D721Med (cell line): ENCODE data around the gene TSEN54.
"Not testable (repeated sequence)": the region's sequence is repeated elsewhere in the genome, so short reads cannot be mapped to it uniquely, and the experiment has no call there.

Source experiments
- DNase-seq: peaks from one replicate; pipeline ENCODE4 v3.0.0; 2011; ENCODE audit warnings: low spot score; ENCODE audit not compliant: insufficient read length
- FAIRE-seq: peaks from 2 replicates; lab custom pipeline; 2011; peaks lifted over from hg19 to GRCh38; lab: Jason Lieb, UNC
- TF ChIP-seq, protein P1 (sequence below): IDR thresholded peaks from 2 replicates; pipeline ENCODE4 v1.5.1; 2012; ENCODE audit warnings: mild to moderate bottlenecking, control low read depth; ENCODE audit not compliant: insufficient read depth; ENCODE audit errors: missing control alignments

The TSEN54 gene

DNA sequence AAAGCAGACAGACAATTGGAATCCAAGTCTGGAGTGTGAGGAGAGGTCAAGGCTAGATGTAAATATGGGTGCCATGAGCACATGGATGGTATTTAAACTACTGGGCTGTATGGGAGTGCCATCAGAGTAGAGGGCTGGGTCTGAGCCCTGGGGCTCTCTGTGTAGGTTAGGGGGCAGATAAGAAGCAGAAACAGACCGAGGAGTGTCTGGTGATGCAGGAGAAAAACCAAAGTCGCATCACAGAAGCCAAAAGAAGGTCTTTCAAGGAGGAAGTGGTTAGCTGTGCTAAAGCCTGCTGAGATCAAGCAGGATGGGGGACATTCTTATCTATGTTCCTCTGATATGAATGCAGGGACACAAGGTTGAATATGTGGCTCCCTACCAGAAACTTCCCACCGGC is 1.9 kb downstream of the TSEN54 start:
- no peak for DNase-seq
- no peak for FAIRE-seq
- TF ChIP-seq, protein P1, sequence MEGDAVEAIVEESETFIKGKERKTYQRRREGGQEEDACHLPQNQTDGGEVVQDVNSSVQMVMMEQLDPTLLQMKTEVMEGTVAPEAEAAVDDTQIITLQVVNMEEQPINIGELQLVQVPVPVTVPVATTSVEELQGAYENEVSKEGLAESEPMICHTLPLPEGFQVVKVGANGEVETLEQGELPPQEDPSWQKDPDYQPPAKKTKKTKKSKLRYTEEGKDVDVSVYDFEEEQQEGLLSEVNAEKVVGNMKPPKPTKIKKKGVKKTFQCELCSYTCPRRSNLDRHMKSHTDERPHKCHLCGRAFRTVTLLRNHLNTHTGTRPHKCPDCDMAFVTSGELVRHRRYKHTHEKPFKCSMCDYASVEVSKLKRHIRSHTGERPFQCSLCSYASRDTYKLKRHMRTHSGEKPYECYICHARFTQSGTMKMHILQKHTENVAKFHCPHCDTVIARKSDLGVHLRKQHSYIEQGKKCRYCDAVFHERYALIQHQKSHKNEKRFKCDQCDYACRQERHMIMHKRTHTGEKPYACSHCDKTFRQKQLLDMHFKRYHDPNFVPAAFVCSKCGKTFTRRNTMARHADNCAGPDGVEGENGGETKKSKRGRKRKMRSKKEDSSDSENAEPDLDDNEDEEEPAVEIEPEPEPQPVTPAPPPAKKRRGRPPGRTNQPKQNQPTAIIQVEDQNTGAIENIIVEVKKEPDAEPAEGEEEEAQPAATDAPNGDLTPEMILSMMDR: no peak

DNA sequence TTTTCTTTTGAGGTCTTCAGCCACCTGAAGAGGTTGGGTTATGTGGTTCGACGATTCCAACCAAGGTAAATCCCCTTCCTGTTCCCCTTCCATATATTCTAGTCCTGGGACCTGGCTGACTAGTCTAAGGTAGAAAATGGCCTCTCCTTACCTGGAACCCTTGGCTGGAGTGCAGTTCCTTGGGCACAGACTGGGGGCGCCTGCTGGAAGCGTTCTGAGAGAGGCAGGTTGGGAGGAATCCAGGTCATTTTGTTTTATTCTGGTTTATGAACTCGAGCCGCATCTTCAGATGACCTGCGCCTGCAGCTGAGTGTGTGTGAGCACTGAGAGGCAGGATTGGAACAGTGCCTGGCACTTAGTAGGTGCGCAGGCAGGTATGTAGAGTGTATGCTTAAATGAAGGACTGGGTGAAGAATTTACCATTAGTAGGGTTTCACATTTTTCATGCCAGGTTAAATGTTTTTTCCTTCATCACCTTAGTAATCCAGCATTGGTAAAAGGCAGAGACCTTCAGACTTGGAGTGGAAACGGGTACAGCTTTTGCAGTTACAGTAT is 2.7 kb downstream of the TSEN54 start:
- FAIRE-seq (no peak), DNase-seq (no peak)
- TF ChIP-seq, protein P1: no peak

DNA sequence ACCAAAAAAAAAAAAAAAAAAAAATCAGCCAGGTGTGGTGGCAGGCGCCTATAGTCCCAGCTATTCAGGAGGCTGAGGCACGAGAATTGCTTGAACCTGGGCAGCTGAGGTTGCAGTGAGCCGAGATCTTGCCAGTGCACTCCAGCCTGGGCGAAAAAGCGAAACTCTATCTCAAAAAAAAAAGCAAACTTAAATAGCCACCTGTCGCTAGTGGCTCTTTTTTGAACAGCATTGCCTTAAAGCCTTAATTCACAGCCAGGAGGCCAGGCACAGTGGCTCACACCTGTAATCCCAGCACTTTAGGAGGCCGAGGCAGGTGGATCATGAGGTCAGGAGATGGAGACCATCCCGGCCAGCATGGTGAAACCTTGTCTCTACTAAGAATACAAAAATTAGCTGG is 4.1 kb downstream of the TSEN54 start:
- not testable (repeated sequence) for DNase-seq, FAIRE-seq

DNA sequence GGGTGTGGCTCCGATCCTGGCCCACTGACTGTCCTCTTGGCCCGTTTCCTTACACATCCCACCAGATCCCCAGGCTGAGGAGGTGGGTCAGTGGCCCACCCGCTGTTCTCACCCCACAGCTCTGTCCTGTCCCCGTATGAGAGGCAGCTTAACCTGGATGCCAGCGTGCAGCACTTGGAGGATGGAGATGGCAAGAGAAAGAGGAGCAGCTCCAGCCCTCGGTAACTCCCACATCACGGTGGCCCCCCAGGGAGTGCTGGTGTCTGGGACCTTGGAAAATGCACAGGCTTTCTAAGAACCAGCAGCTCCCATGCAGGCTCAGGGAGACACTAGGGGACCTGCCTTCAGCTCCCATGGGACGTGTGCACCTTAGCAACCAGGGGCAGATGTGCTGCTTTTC is 5.0 kb downstream of the TSEN54 start:
- FAIRE-seq (no peak), DNase-seq (no peak)
- TF ChIP-seq, protein P1: no peak

DNA sequence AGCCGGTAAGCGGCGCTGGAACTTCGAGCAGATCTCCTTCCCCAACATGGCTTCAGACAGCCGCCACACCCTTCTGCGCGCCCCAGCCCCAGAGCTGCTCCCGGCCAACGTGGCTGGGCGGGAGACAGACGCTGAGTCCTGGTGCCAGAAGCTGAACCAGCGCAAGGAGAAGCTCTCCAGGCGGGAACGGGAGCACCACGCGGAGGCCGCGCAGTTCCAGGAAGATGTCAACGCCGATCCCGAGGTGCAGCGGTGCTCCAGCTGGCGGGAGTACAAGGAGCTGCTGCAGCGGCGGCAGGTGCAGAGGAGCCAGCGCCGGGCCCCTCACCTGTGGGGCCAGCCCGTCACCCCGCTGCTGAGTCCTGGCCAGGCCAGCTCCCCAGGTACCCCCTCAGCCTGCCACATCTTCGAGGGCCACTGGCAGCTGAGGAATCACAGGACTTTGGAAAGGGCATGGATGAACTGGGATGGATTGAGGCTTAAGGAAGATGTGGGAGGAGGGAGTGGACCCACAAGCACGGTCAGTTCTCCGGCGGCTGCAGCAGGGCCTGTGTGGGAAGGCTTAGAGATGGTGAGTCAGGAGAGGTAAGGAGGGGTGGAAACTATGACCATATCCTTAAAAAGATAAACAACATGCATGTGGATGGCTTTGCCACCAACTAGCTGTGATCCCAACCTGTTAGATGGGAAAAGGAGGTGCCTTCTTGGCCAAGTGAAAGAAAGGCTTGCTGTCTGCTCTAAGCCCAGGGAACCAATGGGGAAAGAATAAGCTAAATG is 5.8 kb downstream of the TSEN54 start:
- FAIRE-seq (no peak), DNase-seq (no peak)
- TF ChIP-seq, protein P1: no peak

DNA sequence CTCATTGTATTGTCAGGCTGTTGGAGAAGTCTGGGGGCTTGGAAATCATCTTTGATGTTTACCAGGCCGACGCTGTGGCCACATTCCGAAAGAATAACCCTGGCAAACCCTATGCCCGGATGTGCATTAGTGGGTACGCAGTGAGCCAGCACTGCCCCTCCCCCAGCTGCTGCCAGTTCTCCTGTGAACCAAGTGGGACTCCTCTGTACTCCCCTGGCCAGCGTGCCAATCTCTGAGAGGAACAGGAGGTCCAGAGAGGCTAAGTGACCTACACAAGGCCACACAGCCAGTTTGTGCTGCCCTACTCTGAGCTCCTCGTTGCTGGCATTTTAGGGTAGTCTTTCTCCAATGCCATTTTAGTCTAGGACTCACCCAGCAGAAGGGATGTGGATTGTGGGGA is 7.3 kb downstream of the TSEN54 start:
- no peak for FAIRE-seq
- TF ChIP-seq, protein P1: no peak
- DNase-seq: no peak

DNA sequence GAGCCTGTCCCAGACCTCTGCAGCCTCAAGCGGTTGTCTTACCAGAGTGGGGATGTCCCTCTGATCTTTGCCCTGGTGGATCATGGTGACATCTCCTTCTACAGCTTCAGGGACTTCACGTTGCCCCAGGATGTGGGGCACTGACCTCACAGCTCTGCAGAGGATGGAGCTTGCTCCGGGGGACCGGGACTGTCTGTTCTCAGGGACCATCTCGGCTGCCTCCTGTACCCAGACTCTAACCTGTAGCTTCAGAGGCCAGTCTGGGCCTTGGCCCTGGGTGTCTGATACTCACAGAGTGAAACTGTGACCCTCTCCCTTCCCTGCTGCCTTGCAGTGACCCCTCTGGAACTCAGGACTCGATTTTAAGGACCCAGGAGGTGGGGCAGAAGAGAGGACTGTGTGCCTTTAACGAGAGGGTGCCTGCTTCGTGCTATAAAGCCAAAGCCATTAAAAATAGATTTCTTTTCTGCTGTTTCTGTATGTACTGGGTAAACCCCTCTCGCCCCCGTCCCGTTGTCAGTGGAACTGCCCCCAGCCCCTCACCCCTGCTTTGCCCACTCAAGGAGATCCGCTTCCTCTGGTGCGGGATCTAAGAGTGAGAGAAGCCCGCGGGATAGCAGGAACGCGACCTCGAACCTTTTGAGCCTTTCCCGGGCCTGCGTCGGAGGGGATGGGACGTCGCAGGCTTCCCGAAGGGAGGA is 8.1 kb downstream of the TSEN54 start:
- no peak for DNase-seq
- no peak for FAIRE-seq
- TF ChIP-seq, protein P1: no peak
